Psoas muscle (tissue), 8 donors: ENCODE data around the gene DIDO1. TPM values are rescaled to one million over a fixed set of nuclear protein-coding genes. Genes with fewer than 3 reads are reported as not detected.

Experiments
- ATAC-seq, 4 donors: fragments of 200-7000 bp; cut with Tn5 transposase; one replicate each; pipeline ENCODE4 v1.9.1; 2020; ENCODE audit warnings: moderate library complexity in 3 of 4, mild to moderate bottlenecking in 2 of 4
- DNase-seq, 2 donors: peaks; one replicate each; pipeline ENCODE4 v3.0.0-alpha.2; 2020
- H3K27ac ChIP-seq: fragments of 200-600 bp; one replicate; pipeline ENCODE4 v1.8.0; 2022
- H3K27me3 ChIP-seq, 3 donors: fragments of 200-600 bp in 1 of 3; one replicate each; pipeline versions ENCODE4 v1.6.1 to v1.8.0; 2013 to 2022; ENCODE audit warnings: low read length in 2 of 3, mild to moderate bottlenecking in 2 of 3, moderate library complexity in 1 of 3; ENCODE audit not compliant: insufficient read depth in 3 of 3
- H3K36me3 ChIP-seq, 2 donors: fragments of 200-600 bp in 1 of 2; one replicate each; pipeline versions ENCODE4 v1.6.1 to v1.8.0; 2013 to 2022; ENCODE audit warnings: low read depth in 1 of 2, mild to moderate bottlenecking in 1 of 2, moderate library complexity in 1 of 2; ENCODE audit not compliant: insufficient read depth in 1 of 2
- H3K4me1 ChIP-seq: fragments of 200-600 bp; one replicate; pipeline ENCODE4 v1.8.0; 2022
- H3K4me3 ChIP-seq: fragments of 200-600 bp; one replicate; pipeline ENCODE4 v1.8.0; 2022; ENCODE audit warnings: mild to moderate bottlenecking
- H3K9me3 ChIP-seq: fragments of 200-600 bp; one replicate; pipeline ENCODE4 v1.8.0; 2022
- WGBS, 3 donors: extraction: QIAGEN DNeasy Blood & Tissue Kit; methylation state at CpG; one replicate each; pipeline versions ENCODE4 v1.1.6 to v1.1.7; 2013; 5-methylcytosine and 5-hydroxymethylcytosine counted together
- intact Hi-C, 2 donors: fragments of 100-400 bp; cut with DNase I; formaldehyde crosslinking; loops; one replicate each; pipeline versions ENCODE4 v1.11.0 to v1.14.2; 2022
- polyA plus RNA-seq, 3 donors: library from polyadenylated mRNA; stranded (reverse); fragments of 200-250 nt; gene quantifications; one replicate each; pipeline ENCODE4 v1.2.3, GENCODE V29; 2013
- total RNA-seq, 4 donors: library from RNA; stranded (reverse); fragmentation: NEBNext Ultra II Directional in 2 of 4; extraction: Animal tissue kit (Norgen Biotek cat#: 25700) in 2 of 4; gene quantifications; one replicate each; pipeline versions ENCODE4 v1.2.1 to v1.2.4, GENCODE V29; 2021 to 2023
- TF ChIP-seq, protein P1 (sequence below): fragments of 200-600 bp; IDR thresholded peaks from one replicate; pipeline ENCODE4 v1.8.0; 2022; ENCODE audit warnings: antibody characterized with exemption
- donor health status: healthy with polysubstance abuse.
- donor health status: DM: no; HTN: no; CAD: no; lungs with moderate emphysema.
- donor health status: Bipolar disorder and iron deficiency.
- donor health status: healthy.
- donor health status: DM: yes; HTN: yes; CAD: no.
- donor health status: DM: no; HTN: no; CAD: no.
- donor health status: DM: no; HTN: no; CAD: no.
- donor health status: DM: yes; HTN: yes; CAD: no.

Gene DIDO1
- total and polyA plus RNA-seq, 7 donors = 10.0 to 32.4 (median 23.9) TPM

- H3K4me1 ChIP-seq = peaks cover 5% of the 10 kb centered on the region
- H3K27ac ChIP-seq = no peak overlapping the region
- ATAC-seq (no peak), DNase-seq (peak in 1 of 2 donors; percentile 51)
- H3K36me3 ChIP-seq = no peaks in the 10 kb centered on the region
- WGBS, 3 donors = 87 to 90% (median 87%) methylated on average over 25 of the region's 25 CpGs
- TF ChIP-seq, protein P1, sequence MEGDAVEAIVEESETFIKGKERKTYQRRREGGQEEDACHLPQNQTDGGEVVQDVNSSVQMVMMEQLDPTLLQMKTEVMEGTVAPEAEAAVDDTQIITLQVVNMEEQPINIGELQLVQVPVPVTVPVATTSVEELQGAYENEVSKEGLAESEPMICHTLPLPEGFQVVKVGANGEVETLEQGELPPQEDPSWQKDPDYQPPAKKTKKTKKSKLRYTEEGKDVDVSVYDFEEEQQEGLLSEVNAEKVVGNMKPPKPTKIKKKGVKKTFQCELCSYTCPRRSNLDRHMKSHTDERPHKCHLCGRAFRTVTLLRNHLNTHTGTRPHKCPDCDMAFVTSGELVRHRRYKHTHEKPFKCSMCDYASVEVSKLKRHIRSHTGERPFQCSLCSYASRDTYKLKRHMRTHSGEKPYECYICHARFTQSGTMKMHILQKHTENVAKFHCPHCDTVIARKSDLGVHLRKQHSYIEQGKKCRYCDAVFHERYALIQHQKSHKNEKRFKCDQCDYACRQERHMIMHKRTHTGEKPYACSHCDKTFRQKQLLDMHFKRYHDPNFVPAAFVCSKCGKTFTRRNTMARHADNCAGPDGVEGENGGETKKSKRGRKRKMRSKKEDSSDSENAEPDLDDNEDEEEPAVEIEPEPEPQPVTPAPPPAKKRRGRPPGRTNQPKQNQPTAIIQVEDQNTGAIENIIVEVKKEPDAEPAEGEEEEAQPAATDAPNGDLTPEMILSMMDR = no peak
- intact Hi-C loops = no loop called here
- H3K27me3 ChIP-seq = no peaks in the 10 kb centered on the region
- no peaks in the 10 kb centered on the region for H3K9me3 ChIP-seq
- H3K4me3 ChIP-seq = no peak overlapping the region
Measured at GRCh38 chr20:62956387-62957135, 30.3 kb upstream of the DIDO1 start.

DNA sequence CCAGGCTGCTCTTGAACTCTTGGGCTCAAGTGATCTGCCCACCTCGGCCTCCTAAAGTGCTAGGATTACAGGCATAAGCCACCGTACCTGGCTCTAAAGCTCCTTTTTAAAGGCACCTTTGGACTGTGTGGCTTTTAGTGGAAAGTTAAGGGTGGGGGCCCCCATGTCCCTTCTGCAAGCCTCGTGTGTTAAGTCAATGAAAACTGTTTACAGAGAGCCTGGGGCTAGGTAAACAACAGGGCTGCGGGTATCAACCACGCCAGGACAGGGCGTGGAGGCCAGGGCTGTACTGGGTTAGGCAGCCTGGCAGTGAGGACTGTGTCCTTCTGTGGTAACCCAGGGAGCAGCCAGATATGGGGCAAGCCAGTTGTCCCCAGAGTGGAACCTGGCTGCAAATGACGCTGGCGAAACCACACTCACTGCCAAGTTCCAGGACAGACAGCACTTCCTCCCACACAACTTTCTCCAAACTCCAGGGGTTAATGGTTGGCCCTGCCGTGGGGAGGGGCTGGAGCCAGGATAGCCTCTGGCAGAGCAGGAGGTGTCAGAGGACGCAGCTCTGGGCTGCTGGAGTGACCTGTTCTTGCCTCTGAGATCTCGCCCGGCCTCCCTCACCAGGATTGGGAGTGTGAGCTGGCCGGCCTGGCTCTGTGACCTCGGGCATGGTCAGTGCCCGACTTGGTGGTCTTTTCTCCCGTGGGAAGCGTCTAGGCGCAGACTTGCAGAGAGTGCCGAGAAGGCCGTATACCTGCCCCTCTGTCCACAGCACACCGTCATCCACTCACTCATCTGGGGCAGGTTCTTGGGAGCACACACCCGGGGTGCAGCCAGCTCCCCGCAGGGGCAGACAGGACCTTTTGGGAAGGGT, 29.4 kb upstream of the DIDO1 start:
- peak; percentile 26 to 80 (median 70) for ATAC-seq
- 52 to 70% (median 64%) methylated on average over 23 of the region's 23 CpGs for WGBS, 3 donors
- intact Hi-C loops = no loop called here
- TF ChIP-seq, protein P1 = no peak
- H3K9me3 ChIP-seq = no peaks in the 10 kb centered on the region
- peaks cover 5% of the 10 kb centered on the region for H3K4me1 ChIP-seq
- H3K4me3 ChIP-seq = no peak overlapping the region
- H3K27me3 ChIP-seq = no peaks in the 10 kb centered on the region
- H3K36me3 ChIP-seq = peaks cover 0 to 3% of the 10 kb centered on the region in 2 donors
- DNase-seq = peak in 1 of 2 donors; percentile 64
- no peak overlapping the region for H3K27ac ChIP-seq

GRCh38 chr20:62953839-62954703, 27.8 kb upstream of the DIDO1 start:
- peak overlapping the region; percentile 46 for H3K4me3 ChIP-seq
- H3K27me3 ChIP-seq = no peaks in the 10 kb centered on the region
- peaks cover 0 to 19% of the 10 kb centered on the region in 2 donors for H3K36me3 ChIP-seq
- peak in 3 of 4 donors; percentile 7 to 19 (median 17) for ATAC-seq
- TF ChIP-seq, protein P1 = no peak
- H3K9me3 ChIP-seq = no peaks in the 10 kb centered on the region
- WGBS, 3 donors = 21 to 37% (median 25%) methylated on average over 32 of the region's 32 CpGs
- H3K27ac ChIP-seq = peak overlapping the region; percentile 58
- intact Hi-C loops = no loop called here
- peaks cover 5% of the 10 kb centered on the region for H3K4me1 ChIP-seq
- DNase-seq = peak; percentile 69 to 83

DNA sequence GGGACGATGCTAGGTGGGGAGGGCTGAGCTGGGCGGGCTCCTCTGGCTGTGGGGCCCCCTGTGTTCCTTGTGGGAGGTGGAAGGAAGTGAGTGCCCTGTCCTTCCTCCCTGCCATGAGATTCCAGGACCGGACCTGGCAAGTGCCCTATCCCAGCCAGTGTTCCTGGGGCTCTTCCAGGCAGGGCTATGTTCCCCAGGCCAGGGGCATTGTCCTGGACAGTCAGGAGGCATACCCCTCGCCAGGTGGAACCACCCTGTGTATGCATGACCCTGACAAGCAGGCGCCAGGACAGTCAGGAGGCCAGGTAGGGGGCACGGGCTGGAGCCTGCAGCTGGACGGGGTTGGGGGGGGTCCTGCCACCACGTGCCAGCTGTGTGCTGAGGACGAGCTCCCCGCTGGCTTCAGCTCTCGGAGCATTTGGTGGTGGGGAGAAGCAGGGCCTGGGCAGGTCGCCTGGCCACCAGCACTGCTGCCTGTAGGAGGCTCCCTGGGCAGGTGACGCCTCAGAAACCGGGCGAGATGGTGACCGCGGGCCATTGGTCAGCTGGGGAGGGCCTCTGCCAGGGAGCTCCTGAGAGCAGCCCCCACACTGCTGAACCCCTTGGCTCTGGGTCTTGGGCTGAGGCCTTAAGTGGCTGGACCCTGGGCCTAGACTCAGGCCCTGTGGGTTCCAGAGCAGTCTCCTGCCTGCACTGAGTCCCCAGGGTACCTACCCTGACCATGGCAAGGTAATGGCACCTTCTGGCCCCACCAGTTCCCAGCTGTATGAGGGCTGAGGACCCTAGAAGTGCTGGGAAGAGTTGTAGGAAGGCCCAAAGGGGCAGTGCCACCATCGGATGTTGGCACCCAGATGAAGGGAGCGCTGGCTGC, 26.9 kb upstream of the DIDO1 start:
- peaks cover 0 to 28% of the 10 kb centered on the region in 2 donors for H3K36me3 ChIP-seq
- peak overlapping the region; percentile 58 for H3K4me3 ChIP-seq
- H3K9me3 ChIP-seq = no peaks in the 10 kb centered on the region
- ATAC-seq (peak; percentile 4 to 16 (median 10)), DNase-seq (peak in 1 of 2 donors; percentile 55)
- 63 to 74% (median 67%) methylated on average over 19 of the region's 19 CpGs for WGBS, 3 donors
- H3K27me3 ChIP-seq = no peaks in the 10 kb centered on the region
- TF ChIP-seq, protein P1 = no peak
- intact Hi-C loops = no loop called here
- H3K27ac ChIP-seq = peak overlapping the region; percentile 58
- peaks cover 5% of the 10 kb centered on the region for H3K4me1 ChIP-seq
